Fibroblast of mammary gland (primary cell): Measurements from ENCODE around the gene PARVG.

ENCODE experiments used
- DNase-seq: peaks from one replicate; pipeline ENCODE4 v3.0.0-alpha.2; 2010; ENCODE audit warnings: low read depth
- H3K4me3 ChIP-seq: 2 replicates; pipeline ENCODE4 v1.5.1; 2011; ENCODE audit warnings: low read depth, mild to moderate bottlenecking, low read length, moderate library complexity; ENCODE audit not compliant: control insufficient read depth
- TF ChIP-seq, protein P1 (sequence below): conservative IDR thresholded peaks from 2 replicates; pipeline ENCODE4 v1.5.1; 2011; ENCODE audit warnings: low read depth, low read length, inconsistent platforms; ENCODE audit not compliant: control insufficient read depth, insufficient read depth

The PARVG gene, protein sequence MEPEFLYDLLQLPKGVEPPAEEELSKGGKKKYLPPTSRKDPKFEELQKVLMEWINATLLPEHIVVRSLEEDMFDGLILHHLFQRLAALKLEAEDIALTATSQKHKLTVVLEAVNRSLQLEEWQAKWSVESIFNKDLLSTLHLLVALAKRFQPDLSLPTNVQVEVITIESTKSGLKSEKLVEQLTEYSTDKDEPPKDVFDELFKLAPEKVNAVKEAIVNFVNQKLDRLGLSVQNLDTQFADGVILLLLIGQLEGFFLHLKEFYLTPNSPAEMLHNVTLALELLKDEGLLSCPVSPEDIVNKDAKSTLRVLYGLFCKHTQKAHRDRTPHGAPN

DNA sequence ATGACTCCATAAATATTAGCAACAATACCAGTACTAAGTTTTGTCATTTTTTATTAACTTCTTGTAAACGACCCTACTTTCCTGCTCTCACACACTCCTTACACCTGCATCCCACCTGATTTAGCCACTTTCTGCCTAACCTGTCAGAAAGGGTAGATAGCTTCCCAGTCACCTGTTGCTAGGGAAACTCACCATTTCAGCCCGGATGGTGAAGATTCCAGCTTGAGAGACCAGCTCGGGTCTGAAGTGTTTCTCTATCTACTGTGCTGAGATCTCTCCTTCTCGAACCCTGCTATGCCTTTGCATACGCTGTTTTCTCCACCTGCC, at the start of gene PARVG:
Gene PARVG (plus strand): TSS at position 220 of the 327 bp plus-strand sequence. CDS start 2,405 bp downstream, outside the sequence.
- no peak for DNase-seq
- TF ChIP-seq, protein P1, sequence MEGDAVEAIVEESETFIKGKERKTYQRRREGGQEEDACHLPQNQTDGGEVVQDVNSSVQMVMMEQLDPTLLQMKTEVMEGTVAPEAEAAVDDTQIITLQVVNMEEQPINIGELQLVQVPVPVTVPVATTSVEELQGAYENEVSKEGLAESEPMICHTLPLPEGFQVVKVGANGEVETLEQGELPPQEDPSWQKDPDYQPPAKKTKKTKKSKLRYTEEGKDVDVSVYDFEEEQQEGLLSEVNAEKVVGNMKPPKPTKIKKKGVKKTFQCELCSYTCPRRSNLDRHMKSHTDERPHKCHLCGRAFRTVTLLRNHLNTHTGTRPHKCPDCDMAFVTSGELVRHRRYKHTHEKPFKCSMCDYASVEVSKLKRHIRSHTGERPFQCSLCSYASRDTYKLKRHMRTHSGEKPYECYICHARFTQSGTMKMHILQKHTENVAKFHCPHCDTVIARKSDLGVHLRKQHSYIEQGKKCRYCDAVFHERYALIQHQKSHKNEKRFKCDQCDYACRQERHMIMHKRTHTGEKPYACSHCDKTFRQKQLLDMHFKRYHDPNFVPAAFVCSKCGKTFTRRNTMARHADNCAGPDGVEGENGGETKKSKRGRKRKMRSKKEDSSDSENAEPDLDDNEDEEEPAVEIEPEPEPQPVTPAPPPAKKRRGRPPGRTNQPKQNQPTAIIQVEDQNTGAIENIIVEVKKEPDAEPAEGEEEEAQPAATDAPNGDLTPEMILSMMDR, result no peak
- H3K4me3 ChIP-seq, result no peak within 1 kb of the TSS

DNA sequence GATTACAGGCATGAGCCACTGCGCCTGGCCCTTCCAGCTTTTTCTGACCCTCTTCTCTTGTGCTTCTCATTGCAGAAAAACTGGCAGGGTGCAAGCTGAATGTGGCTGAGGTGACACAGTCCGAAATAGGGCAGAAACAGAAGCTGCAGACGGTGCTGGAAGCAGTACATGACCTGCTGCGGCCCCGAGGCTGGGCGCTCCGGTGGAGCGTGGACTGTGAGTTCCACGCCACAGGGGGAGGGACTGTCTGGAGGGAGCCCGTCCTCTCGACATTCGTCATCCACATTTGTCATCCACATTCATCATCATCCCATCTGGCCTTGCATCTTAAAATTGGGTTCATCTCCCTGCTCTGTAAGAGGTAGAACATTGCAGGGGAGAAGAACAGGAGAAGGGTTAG, 49.3 kb upstream of the PARVG start:
- no peak for DNase-seq
- TF ChIP-seq, protein P1, result no peak
- H3K4me3 ChIP-seq, result no peak overlapping the region

DNA sequence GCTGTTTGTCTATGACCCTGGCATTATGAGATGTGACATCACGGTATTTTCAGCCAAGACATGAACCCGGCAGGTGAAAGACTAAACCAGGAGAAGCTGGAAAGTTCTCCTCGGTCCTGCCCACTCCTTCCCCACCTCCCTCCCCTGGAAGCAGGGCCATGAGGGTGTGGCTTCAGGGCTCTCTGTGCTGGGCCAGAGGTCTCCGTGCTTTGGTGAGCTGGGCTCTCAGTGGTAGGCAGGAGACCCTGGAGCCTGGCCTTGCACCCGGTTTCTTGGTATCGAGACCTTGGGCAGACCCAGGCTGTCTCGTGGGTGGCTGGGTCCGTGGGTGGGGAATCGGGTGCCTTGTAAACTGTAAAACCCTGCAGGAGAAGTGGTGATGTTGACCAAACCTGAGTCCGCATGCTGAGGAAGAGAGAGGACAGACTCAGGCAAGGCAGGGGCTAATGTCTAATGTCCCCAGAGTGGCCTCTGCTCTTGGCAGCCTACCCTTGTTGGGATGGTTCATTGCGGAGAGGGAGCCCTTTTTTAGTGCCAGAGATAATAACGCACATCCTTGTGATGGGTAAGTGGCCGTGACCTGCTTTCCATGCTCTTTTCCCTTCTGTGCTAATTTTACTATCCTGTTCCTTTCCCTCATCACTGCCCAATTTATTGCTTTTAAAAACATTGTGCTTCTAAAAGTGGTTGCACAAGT, 48.6 kb upstream of the PARVG start:
- TF ChIP-seq, protein P1, result no peak
- H3K4me3 ChIP-seq, result no peak overlapping the region
- no peak for DNase-seq

DNA sequence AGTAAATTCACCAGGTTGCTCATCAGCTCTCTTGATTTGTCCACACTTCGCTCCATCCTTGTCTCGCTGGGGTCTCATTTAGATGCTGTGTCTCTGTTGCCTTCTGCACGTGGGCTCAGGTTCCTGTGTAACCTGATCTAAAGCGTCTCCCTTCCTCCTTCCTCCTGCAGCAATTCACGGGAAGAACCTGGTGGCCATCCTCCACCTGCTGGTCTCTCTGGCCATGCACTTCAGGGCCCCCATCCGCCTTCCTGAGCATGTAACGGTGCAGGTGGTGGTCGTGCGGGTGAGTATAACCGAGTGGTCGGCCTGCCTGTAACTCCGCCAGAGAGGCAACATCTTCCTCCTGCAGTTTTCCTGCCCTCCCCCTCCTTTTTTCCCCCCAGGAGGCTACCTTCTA, 48.0 kb upstream of the PARVG start:
- TF ChIP-seq, protein P1, result no peak
- no peak overlapping the region for H3K4me3 ChIP-seq
- no peak for DNase-seq

DNA sequence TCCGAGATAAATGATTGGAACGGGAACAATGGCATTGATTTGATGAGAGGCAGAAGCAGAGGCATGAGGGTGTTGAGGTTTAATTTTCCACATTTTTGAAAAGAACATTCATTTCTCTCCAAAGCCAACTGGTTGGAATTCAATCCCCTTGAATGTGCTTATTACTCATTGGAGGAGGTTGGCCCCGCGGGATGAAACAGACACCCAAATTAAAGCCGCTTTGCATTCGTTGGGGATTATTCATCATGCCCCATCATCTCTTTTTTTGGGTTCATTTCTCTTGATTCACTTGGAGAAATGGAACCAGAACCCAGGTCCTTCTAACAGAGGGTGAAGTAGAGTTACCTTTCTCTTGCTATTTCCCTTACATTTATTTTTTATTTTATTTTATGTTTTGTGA, 47.6 kb upstream of the PARVG start:
- peak; percentile 48 for DNase-seq
- no peak overlapping the region for H3K4me3 ChIP-seq
- TF ChIP-seq, protein P1, result no peak

DNA sequence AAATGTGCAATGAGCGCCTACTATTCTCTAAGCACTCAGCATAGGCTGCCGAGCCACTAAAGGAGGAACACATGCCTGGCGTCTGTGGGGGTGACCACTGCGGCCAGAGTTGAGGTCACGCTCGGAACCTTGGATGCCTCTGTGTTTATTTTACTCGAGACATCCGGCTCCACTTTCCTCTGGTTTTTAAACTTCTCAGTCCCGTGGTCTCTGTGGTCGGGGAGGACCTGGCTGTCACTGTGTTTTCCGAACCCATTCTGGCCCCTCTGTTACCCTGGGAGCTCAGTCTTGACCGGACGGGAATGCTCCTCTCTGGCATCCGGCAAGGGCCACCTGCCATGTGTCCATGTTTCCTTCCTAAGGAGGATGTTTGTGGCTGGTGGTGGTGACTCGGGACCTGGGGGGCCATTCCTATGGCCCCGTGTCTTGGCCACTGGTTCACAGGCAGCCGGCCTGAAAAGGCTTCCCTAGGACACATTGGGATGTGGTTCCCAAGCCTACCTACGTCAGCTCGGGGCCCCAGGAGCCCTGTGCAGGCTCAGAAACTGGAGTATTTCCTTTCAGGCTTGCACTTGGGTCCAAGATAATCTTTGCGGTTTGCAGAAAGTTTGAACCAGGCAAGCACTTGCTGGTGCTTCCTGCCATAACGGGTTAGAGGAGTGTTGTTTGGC, 46.7 kb upstream of the PARVG start:
- TF ChIP-seq, protein P1, result no peak
- no peak for DNase-seq
- H3K4me3 ChIP-seq, result no peak overlapping the region
